Esophagus muscularis mucosa (tissue), 3 donors: ENCODE data around the gene MRPL51.

Experiments
- POLR2A ChIP-seq: fragments of 450-650 bp; IDR thresholded peaks from one replicate; pipeline ENCODE4 v1.6.1; 2017; ENCODE audit warnings: antibody characterized with exemption, moderate library complexity, mild to moderate bottlenecking, low read depth
- TF ChIP-seq, protein P1 (sequence below), 3 experiments: fragments of 200-600 bp in 2 of 3; fragments of 450-650 bp in 1 of 3; sonication (generic) in 2 of 3; IDR thresholded peaks; one replicate each; pipeline ENCODE4 v1.5.1; 2017 to 2019; ENCODE audit warnings: antibody characterized with exemption in 3 of 3, mild to moderate bottlenecking in 2 of 3, moderate library complexity in 1 of 3

DNA sequence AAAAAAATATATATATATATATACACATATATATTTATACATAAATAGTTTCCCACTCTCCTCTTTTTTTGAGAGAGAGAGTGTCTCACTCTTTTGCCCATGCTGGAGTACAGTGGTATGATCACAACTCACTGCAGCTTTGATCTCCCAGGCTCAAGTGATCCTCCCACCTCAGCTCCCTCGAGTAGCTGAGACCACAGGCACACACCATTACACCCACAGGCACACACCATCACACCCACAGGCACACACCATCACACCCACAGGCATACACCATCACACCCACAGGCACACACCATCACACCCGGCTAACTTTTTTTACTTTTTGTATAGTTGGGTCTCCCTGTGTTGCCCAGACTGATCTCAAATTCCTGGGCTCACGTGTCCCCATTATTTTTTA, 27.1 kb upstream of the MRPL51 start:
- no peak for TF ChIP-seq POLR2A
- TF ChIP-seq, protein P1, sequence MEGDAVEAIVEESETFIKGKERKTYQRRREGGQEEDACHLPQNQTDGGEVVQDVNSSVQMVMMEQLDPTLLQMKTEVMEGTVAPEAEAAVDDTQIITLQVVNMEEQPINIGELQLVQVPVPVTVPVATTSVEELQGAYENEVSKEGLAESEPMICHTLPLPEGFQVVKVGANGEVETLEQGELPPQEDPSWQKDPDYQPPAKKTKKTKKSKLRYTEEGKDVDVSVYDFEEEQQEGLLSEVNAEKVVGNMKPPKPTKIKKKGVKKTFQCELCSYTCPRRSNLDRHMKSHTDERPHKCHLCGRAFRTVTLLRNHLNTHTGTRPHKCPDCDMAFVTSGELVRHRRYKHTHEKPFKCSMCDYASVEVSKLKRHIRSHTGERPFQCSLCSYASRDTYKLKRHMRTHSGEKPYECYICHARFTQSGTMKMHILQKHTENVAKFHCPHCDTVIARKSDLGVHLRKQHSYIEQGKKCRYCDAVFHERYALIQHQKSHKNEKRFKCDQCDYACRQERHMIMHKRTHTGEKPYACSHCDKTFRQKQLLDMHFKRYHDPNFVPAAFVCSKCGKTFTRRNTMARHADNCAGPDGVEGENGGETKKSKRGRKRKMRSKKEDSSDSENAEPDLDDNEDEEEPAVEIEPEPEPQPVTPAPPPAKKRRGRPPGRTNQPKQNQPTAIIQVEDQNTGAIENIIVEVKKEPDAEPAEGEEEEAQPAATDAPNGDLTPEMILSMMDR (IDR thresholded peaks at IDR 0.05), result no peak
